BJ (cell line): ENCODE data around the gene DNASE1L3. TPM values are rescaled to one million over a fixed set of nuclear protein-coding genes. Genes with fewer than 3 reads are reported as not detected.

Experiments
- CTCF ChIA-PET: fragments of 350-600 bp; formaldehyde crosslinking; extraction: SDS; loops from one replicate; lab custom pipeline; 2021; ENCODE audit warnings: antibody characterized with exemption, inconsistent platforms; lab: Yijun Ruan, JAX
- POLR2A ChIA-PET: fragments of 300-600 bp; sonication (Branson Sonifier 250); formaldehyde crosslinking; extraction: SDS; loops from one replicate; lab custom pipeline; 2021; ENCODE audit warnings: antibody characterized with exemption; lab: Charles Lee
- DNase-seq: peaks from one replicate; pipeline ENCODE4 v3.0.0-alpha.2; 2011; ENCODE audit warnings: low read depth
- H3K27me3 ChIP-seq: 2 replicates; pipeline ENCODE4 v1.6.0; 2011; ENCODE audit warnings: low read length; ENCODE audit not compliant: control insufficient read depth, insufficient read depth
- H3K36me3 ChIP-seq: 2 replicates; pipeline ENCODE4 v1.5.1; 2011; ENCODE audit warnings: low read length; ENCODE audit not compliant: control insufficient read depth, insufficient read depth
- H3K4me3 ChIP-seq: 2 replicates; pipeline ENCODE4 v1.5.1; 2011; ENCODE audit warnings: low read depth, mild to moderate bottlenecking, control low read depth, low read length
- CTCF ChIP-seq: IDR thresholded peaks from 2 replicates; pipeline ENCODE4 v1.5.1; 2011; ENCODE audit warnings: low read depth, mild to moderate bottlenecking, control low read depth, inconsistent platforms, low read length, moderate library complexity; ENCODE audit not compliant: insufficient read depth
- polyA plus RNA-seq: library from polyadenylated mRNA; depleted of rRNA; stranded (reverse); fragments of >200 nt; gene quantifications from 2 replicates; pipeline ENCODE4 v1.2.3, GENCODE V29; 2011

DNASE1L3 gene
- polyA plus RNA-seq, 1 experiment, result not detected

GRCh38 chr3:58256061-58256460 is 45.3 kb upstream of the DNASE1L3 start:
- no peak for DNase-seq
- no peak for TF ChIP-seq CTCF
- H3K4me3 ChIP-seq, result no peak overlapping the region
- no peaks in the 10 kb centered on the region for H3K27me3 ChIP-seq
- H3K36me3 ChIP-seq, result peaks cover 2% of the 10 kb centered on the region
- POLR2A ChIA-PET, result no interaction called here
- CTCF ChIA-PET, result no interaction called here

DNA sequence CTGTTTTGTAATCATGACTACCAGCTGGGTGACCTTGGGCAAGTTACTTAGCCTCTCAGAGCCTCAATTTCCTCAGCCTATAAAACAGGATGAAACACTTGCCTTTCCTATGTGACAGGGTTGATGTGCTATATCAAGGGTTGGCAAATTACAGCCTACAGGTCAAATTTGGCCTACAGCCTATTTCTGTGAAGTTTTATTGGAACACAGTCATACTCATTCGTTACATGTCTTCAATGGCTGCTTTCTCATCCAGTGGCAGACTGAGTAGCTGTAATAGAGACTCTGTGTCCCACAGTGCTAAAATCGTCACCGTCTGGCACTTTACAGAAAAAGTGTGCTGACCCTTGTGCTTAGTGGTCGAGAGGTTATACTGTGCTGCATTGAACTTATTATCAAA is 43.4 kb upstream of the DNASE1L3 start:
- Histone ChIP-seq H3K36me3 (peaks cover 2% of the 10 kb centered on the region), H3K4me3 (no peak overlapping the region), H3K27me3 (no peaks in the 10 kb centered on the region)
- no peak for TF ChIP-seq CTCF
- no peak for DNase-seq
- CTCF ChIA-PET, result interaction anchor here (0.7 to 1.7 kb wide), 2 partner anchors 16 to 51 kb away, joined by 3 to 5 read pairs; partner anchors contain the start of gene ABHD6
- POLR2A ChIA-PET, result no interaction called here

- DNase-seq, result no peak
- no peak overlapping the region for H3K4me3 ChIP-seq
- TF ChIP-seq CTCF, result no peak
- no peaks in the 10 kb centered on the region for H3K36me3 ChIP-seq
- H3K27me3 ChIP-seq, result no peaks in the 10 kb centered on the region
- ChIA-PET CTCF (interaction anchor here (2.0 kb wide), 1 partner anchor 64 kb away, joined by 7 read pairs; no protein-coding TSS in a partner anchor), POLR2A (no interaction called here)
Measured at GRCh38 chr3:58251631-58252035, 40.9 kb upstream of the DNASE1L3 start.

DNA sequence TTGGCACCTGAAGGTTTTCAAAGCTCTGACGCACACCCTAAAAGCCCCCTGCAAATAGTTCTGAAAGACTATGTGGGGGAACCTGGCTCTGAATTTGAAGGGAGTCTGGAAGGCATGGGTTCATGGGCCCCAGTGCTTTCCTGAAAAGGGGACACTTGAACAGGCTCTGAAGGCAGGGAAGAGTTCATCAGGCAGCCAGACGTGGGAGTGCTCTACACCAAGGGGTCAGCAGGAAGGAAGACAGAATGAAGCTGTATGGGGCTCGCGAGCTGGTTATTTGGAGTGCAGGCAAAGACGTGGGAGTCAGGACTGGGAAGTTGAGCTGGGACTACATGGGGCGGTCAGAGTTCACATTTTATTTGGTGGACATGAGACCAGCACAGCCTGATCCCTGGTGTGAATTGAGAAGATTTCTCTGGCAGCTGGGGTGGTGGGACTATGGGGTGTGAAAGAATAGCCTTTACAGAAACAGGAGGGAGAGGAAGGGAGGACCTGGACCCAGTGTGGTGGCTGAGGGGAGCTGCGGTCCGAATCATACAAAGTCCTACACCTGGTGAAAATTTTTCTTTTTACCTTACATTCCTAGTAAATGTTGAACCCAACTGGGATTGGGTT is 39.4 kb upstream of the DNASE1L3 start:
- no peak for DNase-seq
- Histone ChIP-seq H3K4me3 (no peak overlapping the region), H3K36me3 (no peaks in the 10 kb centered on the region), H3K27me3 (no peaks in the 10 kb centered on the region)
- no peak for TF ChIP-seq CTCF
- CTCF ChIA-PET, result interaction anchor here (0.9 to 2.0 kb wide), 5 partner anchors 9 to 62 kb away, joined by 3 to 7 read pairs (median 3); no protein-coding TSS in a partner anchor
- POLR2A ChIA-PET, result no interaction called here

- ChIA-PET POLR2A (no interaction called here), CTCF (interaction anchor here (0.8 to 2.0 kb wide), 5 partner anchors 8 to 84 kb away, joined by 3 to 7 read pairs (median 3); no protein-coding TSS in a partner anchor)
- no peak for DNase-seq
- Histone ChIP-seq H3K4me3 (no peak overlapping the region), H3K27me3 (no peaks in the 10 kb centered on the region), H3K36me3 (no peaks in the 10 kb centered on the region)
- no peak for TF ChIP-seq CTCF
Measured at GRCh38 chr3:58249358-58250092, 38.8 kb upstream of the DNASE1L3 start.
